HG03175 (cell line): ENCODE data around the gene ADAM21.
"Not testable (repeated sequence)": the region's sequence is repeated elsewhere in the genome, so short reads cannot be mapped to it uniquely, and the experiment has no call there.

ENCODE experiments used
- ATAC-seq: cut with Tn5 transposase; IDR thresholded peaks from one replicate; pipeline ENCODE4 v1.9.1; 2021; ENCODE audit warnings: mild to moderate bottlenecking, moderate library complexity; ENCODE audit not compliant: unreplicated experiment

ADAM21 gene

DNA sequence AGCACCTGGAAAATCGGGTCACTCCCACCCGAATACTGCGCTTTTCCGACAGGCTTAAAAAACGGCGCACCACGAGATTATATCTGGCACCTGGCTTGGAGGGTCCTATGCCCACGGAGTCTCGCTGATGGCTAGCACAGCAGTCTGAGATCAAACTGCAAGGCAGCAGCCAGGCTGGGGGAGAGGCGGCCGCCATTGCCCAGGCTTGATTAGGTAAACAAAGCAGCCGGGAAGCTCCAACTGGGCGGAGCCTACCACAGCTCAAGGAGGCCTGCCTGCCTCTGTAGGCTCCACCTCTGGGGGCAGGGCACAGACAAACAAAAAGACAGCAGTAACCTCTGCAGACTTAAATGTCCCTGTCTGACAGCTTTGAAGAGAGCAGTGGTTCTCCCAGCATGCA, 23.5 kb downstream of the ADAM21 start:
- not testable (repeated sequence) for ATAC-seq

DNA sequence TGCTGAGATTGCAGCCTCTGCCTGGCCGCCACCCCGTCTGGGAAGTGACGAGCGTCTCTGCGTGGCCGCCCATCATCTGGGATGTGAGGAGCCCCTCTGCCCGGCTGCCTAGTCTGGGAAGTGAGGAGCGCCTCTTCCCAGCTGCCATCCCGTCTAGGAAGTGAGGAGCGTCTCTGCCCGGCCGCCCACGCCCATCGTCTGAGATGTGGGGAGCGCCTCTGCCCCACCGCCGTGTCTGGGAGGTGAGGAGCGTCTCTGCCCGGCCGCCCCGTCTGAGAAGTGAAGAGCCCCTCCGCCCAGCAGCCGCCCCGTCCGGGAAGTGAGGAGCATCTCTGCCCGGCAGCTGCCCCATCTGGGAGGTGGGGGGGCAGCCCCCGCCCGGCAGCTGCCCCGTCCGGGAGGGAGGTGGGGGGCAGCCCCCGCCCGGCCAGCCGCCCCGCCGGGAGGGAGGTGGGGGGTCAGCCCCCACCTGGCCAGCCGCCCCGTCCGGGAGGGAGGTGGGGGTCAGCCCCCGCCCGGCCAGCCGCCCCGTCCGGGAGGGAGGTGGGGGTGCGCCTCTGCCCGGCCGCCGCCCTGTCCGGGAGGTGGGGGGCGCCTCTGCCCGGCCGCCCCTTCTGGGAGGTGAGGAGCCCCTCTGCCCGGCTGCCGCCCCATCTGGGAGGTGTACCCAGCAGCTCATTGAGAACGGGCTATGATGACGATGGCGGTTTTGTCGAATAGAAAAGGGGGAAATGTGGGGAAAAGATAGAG, 25.6 kb downstream of the ADAM21 start:
- not testable (repeated sequence) for ATAC-seq

GRCh38 chr14:70489579-70490200, 37.7 kb downstream of the ADAM21 start:
- no peak for ATAC-seq

DNA sequence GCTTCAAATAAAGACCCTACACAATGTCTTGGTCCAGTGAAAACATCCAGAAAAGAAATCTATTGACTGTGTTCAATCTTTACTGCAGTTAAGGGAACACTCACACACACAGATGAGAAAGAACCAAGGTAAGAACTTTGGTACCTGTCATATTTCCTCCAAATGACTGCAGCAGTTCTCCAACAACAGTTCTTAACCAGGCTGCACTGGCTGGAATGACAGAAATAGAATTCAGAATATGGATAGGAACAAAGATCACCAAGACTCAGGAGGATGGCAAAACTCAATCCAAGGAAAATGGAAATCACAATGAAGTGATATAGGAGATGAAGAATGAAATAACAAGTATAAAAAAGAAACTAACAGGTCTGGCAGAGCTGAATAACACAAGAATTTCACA, 46.2 kb downstream of the ADAM21 start:
- ATAC-seq = no peak
